Esophagus squamous epithelium (tissue), 4 donors: Measurements from ENCODE around the gene SPDYE2.
"Not testable (repeated sequence)": the region's sequence is repeated elsewhere in the genome, so short reads cannot be mapped to it uniquely, and the experiment has no call there.

Experiments used
- POLR2A ChIP-seq, 4 donors: fragments of 450-650 bp; IDR thresholded peaks; one replicate each; pipeline ENCODE4 v1.6.1; 2017; ENCODE audit warnings: antibody characterized with exemption in 4 of 4, mild to moderate bottlenecking in 4 of 4, moderate library complexity in 3 of 4
- TF ChIP-seq, protein P1 (sequence below), 6 experiments: fragments of 450-650 bp in 4 of 6; fragments of 200-600 bp in 2 of 6; sonication (generic) in 2 of 6; IDR thresholded peaks; one replicate each; pipeline ENCODE4 v1.5.1; 2016 to 2019; ENCODE audit warnings: antibody characterized with exemption in 6 of 6, mild to moderate bottlenecking in 4 of 6, moderate library complexity in 4 of 6

DNA sequence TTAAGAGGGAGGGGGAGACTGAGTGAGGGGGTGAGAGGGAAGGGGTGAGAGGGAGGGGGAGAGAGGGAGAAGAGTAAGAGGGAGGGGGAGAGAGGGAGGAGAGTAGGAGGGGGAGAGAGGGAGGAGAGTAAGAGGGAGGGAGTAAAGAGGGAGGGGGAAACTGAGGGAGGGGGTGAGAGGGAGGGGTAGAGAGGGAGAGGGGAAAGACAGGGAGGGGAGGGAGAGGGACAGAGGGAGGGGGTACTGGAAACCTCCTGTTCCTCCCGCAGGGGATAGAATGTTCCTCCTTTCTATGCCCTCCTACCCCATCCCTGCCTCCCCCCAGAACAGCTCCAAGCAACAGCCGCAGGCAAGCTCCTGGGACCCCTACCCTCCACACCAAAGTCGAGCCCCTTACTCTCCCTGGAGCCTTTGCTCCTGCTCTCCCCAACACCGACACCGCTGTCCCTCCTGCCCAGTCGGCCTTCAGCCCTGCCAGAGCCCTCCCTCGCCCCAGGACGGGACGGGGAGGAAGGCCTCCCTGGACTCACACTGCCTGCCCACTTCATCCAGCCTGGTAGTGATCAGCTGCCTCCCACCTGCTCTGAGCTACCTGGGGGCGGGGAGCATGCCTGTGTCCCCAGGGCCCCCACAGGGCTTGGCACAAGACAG lies 60.8 kb downstream of the SPDYE2 start:
- TF ChIP-seq, protein P1, sequence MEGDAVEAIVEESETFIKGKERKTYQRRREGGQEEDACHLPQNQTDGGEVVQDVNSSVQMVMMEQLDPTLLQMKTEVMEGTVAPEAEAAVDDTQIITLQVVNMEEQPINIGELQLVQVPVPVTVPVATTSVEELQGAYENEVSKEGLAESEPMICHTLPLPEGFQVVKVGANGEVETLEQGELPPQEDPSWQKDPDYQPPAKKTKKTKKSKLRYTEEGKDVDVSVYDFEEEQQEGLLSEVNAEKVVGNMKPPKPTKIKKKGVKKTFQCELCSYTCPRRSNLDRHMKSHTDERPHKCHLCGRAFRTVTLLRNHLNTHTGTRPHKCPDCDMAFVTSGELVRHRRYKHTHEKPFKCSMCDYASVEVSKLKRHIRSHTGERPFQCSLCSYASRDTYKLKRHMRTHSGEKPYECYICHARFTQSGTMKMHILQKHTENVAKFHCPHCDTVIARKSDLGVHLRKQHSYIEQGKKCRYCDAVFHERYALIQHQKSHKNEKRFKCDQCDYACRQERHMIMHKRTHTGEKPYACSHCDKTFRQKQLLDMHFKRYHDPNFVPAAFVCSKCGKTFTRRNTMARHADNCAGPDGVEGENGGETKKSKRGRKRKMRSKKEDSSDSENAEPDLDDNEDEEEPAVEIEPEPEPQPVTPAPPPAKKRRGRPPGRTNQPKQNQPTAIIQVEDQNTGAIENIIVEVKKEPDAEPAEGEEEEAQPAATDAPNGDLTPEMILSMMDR (IDR thresholded peaks at IDR 0.05): not testable (repeated sequence)
- not testable (repeated sequence) for TF ChIP-seq POLR2A (IDR thresholded peaks at IDR 0.05)
